Measurements from ENCODE around the gene C1orf159. TPM values are rescaled to one million over a fixed set of nuclear protein-coding genes. Genes with fewer than 3 reads are reported as not detected.

C1orf159 gene
- total and polyA plus RNA-seq, 9 of the 15 experiments (the other 6 are each of a cell fraction or from before 2014, with no cell fraction given) = 0.28 to 54.9 (median 10.6) TPM

GRCh38 chr1:1109743-1110142 is 6.1 kb downstream of the C1orf159 start (continued):
- peak; percentile 65; the same call in 1 of the 2 replicates for TF ChIP-seq EP300 (IDR thresholded peaks at IDR 0.05; ENCODE audit: low read length)
- no peak for TF ChIP-seq MAFF (IDR thresholded peaks at IDR 0.05; ENCODE audit: low read length)
- peak; percentile 48 to 90 (median 65) for TF ChIP-seq YY1 (IDR thresholded peaks at IDR 0.05; ENCODE audit: borderline replicate concordance in 1 of 3, control insufficient read depth in 1 of 3, extremely low read depth in 1 of 3, insufficient read depth in 3 of 3, insufficient read length in 1 of 3, insufficient replicate concordance in 2 of 3, low read depth in 1 of 3, low read length in 2 of 3)
- TF ChIP-seq IFI16 (CRISPR knock-in tag; IDR thresholded peaks at IDR 0.05) = no peak
- TF ChIP-seq LCOR (CRISPR knock-in tag; IDR thresholded peaks at IDR 0.05) = 0 out of 2 replicates have a peak, but pooled peaks have one; percentile 40
- no peak for TF ChIP-seq SLC30A9 (CRISPR knock-in tag; IDR thresholded peaks at IDR 0.05)
- no peak for TF ChIP-seq ZNF695 (CRISPR knock-in tag; IDR thresholded peaks at IDR 0.05)
- TF ChIP-seq SMARCA5 (IDR thresholded peaks at IDR 0.05) = no peak
- TF ChIP-seq NEUROD1 (IDR thresholded peaks at IDR 0.05; ENCODE audit: borderline replicate concordance, low read depth, low read length, partially characterized antibody) = peak; percentile 21
- TF ChIP-seq, protein P1, sequence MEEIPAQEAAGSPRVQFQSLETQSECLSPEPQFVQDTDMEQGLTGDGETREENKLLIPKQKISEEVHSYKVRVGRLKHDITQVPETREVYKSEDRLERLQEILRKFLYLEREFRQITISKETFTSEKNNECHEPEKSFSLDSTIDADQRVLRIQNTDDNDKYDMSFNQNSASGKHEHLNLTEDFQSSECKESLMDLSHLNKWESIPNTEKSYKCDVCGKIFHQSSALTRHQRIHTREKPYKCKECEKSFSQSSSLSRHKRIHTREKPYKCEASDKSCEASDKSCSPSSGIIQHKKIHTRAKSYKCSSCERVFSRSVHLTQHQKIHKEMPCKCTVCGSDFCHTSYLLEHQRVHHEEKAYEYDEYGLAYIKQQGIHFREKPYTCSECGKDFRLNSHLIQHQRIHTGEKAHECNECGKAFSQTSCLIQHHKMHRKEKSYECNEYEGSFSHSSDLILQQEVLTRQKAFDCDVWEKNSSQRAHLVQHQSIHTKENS (CRISPR knock-in tag; IDR thresholded peaks at IDR 0.05) = no peak
- no peak for TF ChIP-seq NR2C2 (CRISPR knock-in tag; IDR thresholded peaks at IDR 0.05)
- peak; percentile 64 for TF ChIP-seq NR2C2 (tag; IDR thresholded peaks at IDR 0.05)
- no peak for TF ChIP-seq ZBTB7A (IDR thresholded peaks at IDR 0.05; ENCODE audit: borderline replicate concordance, control insufficient read depth, low read depth, low read length)
- TF ChIP-seq TFAM (CRISPR knock-in tag; conservative IDR thresholded peaks at IDR 0.05) = no peak
- TF ChIP-seq ELF4 (CRISPR knock-in tag; IDR thresholded peaks at IDR 0.05) = no peak
- no peak for TF ChIP-seq TAL1 (IDR thresholded peaks at IDR 0.05)
- no peak for TF ChIP-seq PURB (CRISPR knock-in tag; IDR thresholded peaks at IDR 0.05; ENCODE audit: low read depth)
- no peak for TF ChIP-seq PYGO2 (tag; IDR thresholded peaks at IDR 0.05)
- peak; percentile 59; the same call in 1 of the 2 replicates for TF ChIP-seq BCOR (IDR thresholded peaks at IDR 0.05)
- no peak for TF ChIP-seq ZNF197 (CRISPR knock-in tag; IDR thresholded peaks at IDR 0.05; ENCODE audit: low read depth)
- no peak for TF ChIP-seq ATF1 (CRISPR knock-in tag; IDR thresholded peaks at IDR 0.05)
- TF ChIP-seq ATF1 (tag; IDR thresholded peaks at IDR 0.05) = peak; percentile 83
- no peak for TF ChIP-seq SMAD2 (IDR thresholded peaks at IDR 0.05; ENCODE audit: low read depth, low read length)
- TF ChIP-seq TCF7L2 (IDR thresholded peaks at IDR 0.05; ENCODE audit: low read depth, low read length) = no peak
- TF ChIP-seq BMI1 (IDR thresholded peaks at IDR 0.05; ENCODE audit: low read length) = no peak
- no peak for TF ChIP-seq ZNF143 (CRISPR knock-in tag; IDR thresholded peaks at IDR 0.05)
- no peak for TF ChIP-seq HIVEP1 (CRISPR knock-in tag; IDR thresholded peaks at IDR 0.05)
- no peak for TF ChIP-seq PHF20 (IDR thresholded peaks at IDR 0.05; ENCODE audit: partially characterized antibody)
- no peak for TF ChIP-seq CHD2 (IDR thresholded peaks at IDR 0.05; ENCODE audit: low read depth, low read length)
